Activated T-cell treated with anti-CD3 and anti-CD28 coated beads for 48 hours (primary cell): ENCODE results near the gene CHMP2A.

Experiments used
- DNase-seq: peaks from one replicate; pipeline ENCODE4 v3.0.0-alpha.2; 2020; ENCODE audit warnings: low read depth

The CHMP2A gene

GRCh38 chr19:58569943-58570670 lies 15.2 kb upstream of the CHMP2A start:
- no peak for DNase-seq

- no peak for DNase-seq
Measured at GRCh38 chr19:58569191-58569942, 14.5 kb upstream of the CHMP2A start.

- no peak for DNase-seq
Measured at GRCh38 chr19:58568453-58569130, 13.7 kb upstream of the CHMP2A start.

GRCh38 chr19:58566989-58567388 lies 12.1 kb upstream of the CHMP2A start:
- DNase-seq, result no peak

GRCh38 chr19:58563823-58564222 lies 8.9 kb upstream of the CHMP2A start:
- no peak for DNase-seq

- DNase-seq, result no peak
Measured at GRCh38 chr19:58563034-58563573, 8.2 kb upstream of the CHMP2A start.

- peak; percentile 38 for DNase-seq
Measured at GRCh38 chr19:58562122-58563033, 7.5 kb upstream of the CHMP2A start.

GRCh38 chr19:58561373-58562121 lies 6.6 kb upstream of the CHMP2A start:
- no peak for DNase-seq

GRCh38 chr19:58560921-58561320 lies 6.0 kb upstream of the CHMP2A start:
- DNase-seq, result no peak

GRCh38 chr19:58560007-58560887 lies 5.3 kb upstream of the CHMP2A start:
- no peak for DNase-seq

- peak; percentile 82 for DNase-seq
Measured at GRCh38 chr19:58559275-58560006, 4.5 kb upstream of the CHMP2A start.

GRCh38 chr19:58558623-58559274 lies 3.8 kb upstream of the CHMP2A start:
- DNase-seq, result peak; percentile 100

GRCh38 chr19:58558066-58558622 lies 3.2 kb upstream of the CHMP2A start, which contains the start of gene UBE2M:
Gene UBE2M (minus strand): TSS chr19:58558611. CDS start chr19:58558381, 230 bp downstream.
- no peak for DNase-seq

- DNase-seq, result no peak
Measured at GRCh38 chr19:58557221-58558065, 2.5 kb upstream of the CHMP2A start.

GRCh38 chr19:58556622-58557220 lies 1.8 kb upstream of the CHMP2A start:
- no peak for DNase-seq

GRCh38 chr19:58555920-58556621 lies 1.2 kb upstream of the CHMP2A start:
- DNase-seq, result no peak
